ENCODE measurements around the gene POLE. TPM values are rescaled to one million over a fixed set of nuclear protein-coding genes. Genes with fewer than 3 reads are reported as not detected.

POLE gene
- total and polyA plus RNA-seq, 10 of the 15 experiments (the other 5 are each of a cell fraction or from before 2014, with no cell fraction given), result 2.3 to 103 (median 37.1) TPM

DNA sequence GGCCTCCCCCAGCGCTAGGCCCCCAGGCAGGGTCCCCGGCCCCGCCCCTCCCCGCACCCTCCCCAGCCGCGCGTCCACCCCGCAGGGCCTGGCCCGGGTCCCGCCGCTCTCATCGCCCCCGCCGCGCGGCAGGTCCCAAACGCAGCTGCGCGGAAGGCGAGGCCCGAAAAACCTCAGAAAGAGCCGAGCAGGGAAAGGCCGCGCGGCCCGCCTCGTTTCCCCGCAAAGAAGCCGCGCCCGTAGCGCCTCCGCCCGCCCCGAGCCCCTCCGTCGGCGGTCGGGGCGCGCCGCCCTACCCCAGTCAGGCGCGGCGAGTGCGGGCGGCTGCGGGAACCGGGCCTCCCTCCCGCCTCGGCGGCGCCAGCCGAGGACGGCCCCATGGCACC, 324 bp downstream of the POLE start:
- Histone ChIP-seq H3K9ac (ENCODE audit: control insufficient read depth, insufficient read depth, low read length) (peak overlapping the region; percentile 75), H3K36me3 (ENCODE audit: control insufficient read depth in 2 of 2, insufficient read depth in 2 of 2, low read length in 1 of 2) (peaks cover 0 to 3% of the 10 kb centered on the region in 2 experiments; a peak in 2 of 4 replicates), H3K79me2 (ENCODE audit: control insufficient read depth, insufficient read depth, low read length) (peaks cover 47% of the 10 kb centered on the region), H2AFZ (ENCODE audit: control insufficient read depth, low read depth, low read length) (peak overlapping the region; percentile 34), H4K20me1 (ENCODE audit: control insufficient read depth, insufficient read depth) (no peaks in the 10 kb centered on the region), H3K4me2 (ENCODE audit: control insufficient read depth, insufficient read depth) (peak overlapping the region; percentile 74; the same call in 1 of the 2 replicates), H3K27ac (ENCODE audit: control insufficient read depth, insufficient read depth) (peak overlapping the region; percentile 72), H3K9me3 (replicated peaks; ENCODE audit: control insufficient read depth, insufficient read depth, low read length) (peaks cover 8% of the 10 kb centered on the region; the same call in 2 of the 3 replicates), H3K4me3 (peak overlapping the region; percentile 83), H3K27me3 (replicated peaks in 1 of 2; ENCODE audit: control insufficient read depth in 2 of 2, insufficient read depth in 2 of 2, low read length in 1 of 2) (no peaks in the 10 kb centered on the region), H3K4me1 (ENCODE audit: control insufficient read depth, insufficient read depth, low read length) (peaks cover 5% of the 10 kb centered on the region)
- DNase-seq (ENCODE audit: low read depth, low spot score), result no peak
- FAIRE-seq, result no peak
- ChIA-PET CTCF (no interaction called here), POLR2A (interaction anchor here (0.6 kb wide), 2 partner anchors 29 to 866 kb away, joined by 3 to 4 read pairs; no protein-coding TSS in a partner anchor), SMC1A (ENCODE audit: uncharacterized antibody, unreplicated experiment) (interaction anchor here (0.6 kb wide), 1 partner anchor 108 kb away, joined by 3 read pairs; no protein-coding TSS in a partner anchor), RAD21 (ENCODE audit: unreplicated experiment) (no interaction called here)
- 2% methylated on average over 30 of the region's 55 CpGs for WGBS (ENCODE audit: insufficient coverage, insufficient replicate concordance, low lambda C conversion rate, missing lambda C conversion rate)
- in situ Hi-C loops (cut with MboI) (no loop called here), intact Hi-C loops (cut with micrococcal nuclease; ENCODE audit: unreplicated experiment) (loop anchor here (1.0 to 2.0 kb wide), 3 partner anchors 14 to 73 kb away; partner anchors contain the start of gene PGAM5)
- TF ChIP-seq PML (IDR thresholded peaks at IDR 0.05; ENCODE audit: low read length) (no peak), TAF1 (IDR thresholded peaks at IDR 0.05; ENCODE audit: borderline replicate concordance, low read depth, low read length) (no peak), MEF2B (IDR thresholded peaks at IDR 0.05; ENCODE audit: partially characterized antibody, poor library complexity, severe bottlenecking) (no peak), KLF5 (IDR thresholded peaks at IDR 0.05; ENCODE audit: partially characterized antibody) (no peak), NFXL1 (IDR thresholded peaks at IDR 0.05; ENCODE audit: borderline replicate concordance) (0 out of 2 replicates have a peak, but pooled peaks have one; percentile 23), ZSCAN29 (IDR thresholded peaks at IDR 0.05) (no peak), FOXM1 (IDR thresholded peaks at IDR 0.05; ENCODE audit: low read depth, low read length) (no peak), ZNF384 (IDR thresholded peaks at IDR 0.05; ENCODE audit: borderline replicate concordance, low read depth, low read length) (no peak), STAT3 (IDR thresholded peaks at IDR 0.05; ENCODE audit: low read depth, low read length) (no peak), SMARCA5 (IDR thresholded peaks at IDR 0.05) (peak; percentile 8; the same call in 1 of the 2 replicates), RB1 (IDR thresholded peaks at IDR 0.05; ENCODE audit: borderline replicate concordance) (no peak)
- TF ChIP-seq, protein P1, sequence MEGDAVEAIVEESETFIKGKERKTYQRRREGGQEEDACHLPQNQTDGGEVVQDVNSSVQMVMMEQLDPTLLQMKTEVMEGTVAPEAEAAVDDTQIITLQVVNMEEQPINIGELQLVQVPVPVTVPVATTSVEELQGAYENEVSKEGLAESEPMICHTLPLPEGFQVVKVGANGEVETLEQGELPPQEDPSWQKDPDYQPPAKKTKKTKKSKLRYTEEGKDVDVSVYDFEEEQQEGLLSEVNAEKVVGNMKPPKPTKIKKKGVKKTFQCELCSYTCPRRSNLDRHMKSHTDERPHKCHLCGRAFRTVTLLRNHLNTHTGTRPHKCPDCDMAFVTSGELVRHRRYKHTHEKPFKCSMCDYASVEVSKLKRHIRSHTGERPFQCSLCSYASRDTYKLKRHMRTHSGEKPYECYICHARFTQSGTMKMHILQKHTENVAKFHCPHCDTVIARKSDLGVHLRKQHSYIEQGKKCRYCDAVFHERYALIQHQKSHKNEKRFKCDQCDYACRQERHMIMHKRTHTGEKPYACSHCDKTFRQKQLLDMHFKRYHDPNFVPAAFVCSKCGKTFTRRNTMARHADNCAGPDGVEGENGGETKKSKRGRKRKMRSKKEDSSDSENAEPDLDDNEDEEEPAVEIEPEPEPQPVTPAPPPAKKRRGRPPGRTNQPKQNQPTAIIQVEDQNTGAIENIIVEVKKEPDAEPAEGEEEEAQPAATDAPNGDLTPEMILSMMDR (IDR thresholded peaks at IDR 0.05 in 2 of 3, conservative IDR thresholded peaks at IDR 0.05 in 1 of 3; ENCODE audit: control insufficient read depth in 2 of 3, extremely low read depth in 1 of 3, insufficient read depth in 1 of 3, low read depth in 3 of 3, low read length in 3 of 3), result no peak
- TF ChIP-seq, protein P2, sequence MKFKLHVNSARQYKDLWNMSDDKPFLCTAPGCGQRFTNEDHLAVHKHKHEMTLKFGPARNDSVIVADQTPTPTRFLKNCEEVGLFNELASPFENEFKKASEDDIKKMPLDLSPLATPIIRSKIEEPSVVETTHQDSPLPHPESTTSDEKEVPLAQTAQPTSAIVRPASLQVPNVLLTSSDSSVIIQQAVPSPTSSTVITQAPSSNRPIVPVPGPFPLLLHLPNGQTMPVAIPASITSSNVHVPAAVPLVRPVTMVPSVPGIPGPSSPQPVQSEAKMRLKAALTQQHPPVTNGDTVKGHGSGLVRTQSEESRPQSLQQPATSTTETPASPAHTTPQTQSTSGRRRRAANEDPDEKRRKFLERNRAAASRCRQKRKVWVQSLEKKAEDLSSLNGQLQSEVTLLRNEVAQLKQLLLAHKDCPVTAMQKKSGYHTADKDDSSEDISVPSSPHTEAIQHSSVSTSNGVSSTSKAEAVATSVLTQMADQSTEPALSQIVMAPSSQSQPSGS (IDR thresholded peaks at IDR 0.05; ENCODE audit: low read length), result no peak
- ATAC-seq, result peak; percentile 17
- BruUV-seq (replicated peaks), result no TSS peak

Measured in GM12878 (cell line).